ENCODE data around the gene SIDT2.

SIDT2 gene

DNA sequence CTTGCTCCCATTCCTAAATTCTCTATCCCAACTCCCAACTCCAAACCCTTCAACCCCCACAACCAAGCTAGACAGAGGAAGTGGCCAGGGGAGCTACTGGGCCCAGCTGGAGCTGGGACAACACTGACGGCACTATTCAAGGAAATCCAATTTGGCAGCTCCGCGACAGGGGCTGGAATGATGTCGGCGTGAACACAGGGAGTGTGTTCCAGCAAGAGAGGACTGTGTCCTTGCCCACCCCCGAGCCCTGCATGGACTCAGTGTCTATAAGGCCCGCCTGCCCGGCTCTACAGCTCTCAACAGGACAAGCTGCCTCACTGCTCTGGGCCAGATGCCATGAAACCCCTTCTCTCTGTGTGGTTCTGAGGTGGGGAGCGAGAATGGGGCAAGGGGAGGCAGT is 42.0 kb downstream of the SIDT2 start:
- in situ Hi-C loops (cut with MboI; ENCODE audit: low sequenced_read_pairs): no loop called here

DNA sequence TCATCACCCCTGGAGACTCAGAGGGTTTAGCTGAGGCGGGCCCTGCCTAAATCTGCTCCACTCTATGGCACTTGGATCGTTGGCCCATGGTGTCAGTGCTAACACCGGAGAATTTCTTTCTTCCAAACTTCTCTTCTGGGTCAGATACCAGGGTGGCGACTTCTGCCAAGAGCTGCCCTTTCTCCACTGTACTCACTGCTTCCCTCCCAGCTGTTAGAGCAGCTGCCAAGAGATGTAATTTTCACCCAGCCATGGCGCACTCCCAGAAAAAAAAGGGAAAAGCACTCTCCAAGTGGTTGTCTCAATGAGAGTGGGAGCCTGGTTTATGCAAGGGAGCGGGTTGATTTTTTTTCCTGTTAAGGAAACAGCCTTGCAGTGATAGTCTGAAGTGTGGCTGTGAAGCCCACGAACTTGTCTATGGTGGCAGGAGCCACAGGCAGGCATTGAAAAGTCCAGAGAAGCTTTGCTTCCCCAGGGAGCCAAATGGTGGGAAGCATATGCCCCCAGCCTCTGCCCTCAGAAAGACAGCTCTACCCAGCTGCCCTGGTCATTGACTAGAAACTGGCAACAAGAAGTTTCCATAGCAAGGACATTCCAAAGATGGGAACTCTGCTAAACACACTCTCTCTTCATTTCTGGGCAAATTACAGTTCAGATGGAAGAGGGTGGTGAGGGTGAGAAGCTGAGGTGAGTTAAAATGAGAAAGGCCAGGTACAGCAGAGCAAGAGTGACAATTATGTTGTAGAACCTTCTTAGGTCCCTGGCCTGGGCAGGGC is 42.6 kb downstream of the SIDT2 start:
- in situ Hi-C loops (cut with MboI; ENCODE audit: low sequenced_read_pairs): no loop called here

- in situ Hi-C loops (cut with MboI; ENCODE audit: low sequenced_read_pairs): no loop called here
Observed at GRCh38 chr11:117221775-117222517, 43.4 kb downstream of the SIDT2 start.

DNA sequence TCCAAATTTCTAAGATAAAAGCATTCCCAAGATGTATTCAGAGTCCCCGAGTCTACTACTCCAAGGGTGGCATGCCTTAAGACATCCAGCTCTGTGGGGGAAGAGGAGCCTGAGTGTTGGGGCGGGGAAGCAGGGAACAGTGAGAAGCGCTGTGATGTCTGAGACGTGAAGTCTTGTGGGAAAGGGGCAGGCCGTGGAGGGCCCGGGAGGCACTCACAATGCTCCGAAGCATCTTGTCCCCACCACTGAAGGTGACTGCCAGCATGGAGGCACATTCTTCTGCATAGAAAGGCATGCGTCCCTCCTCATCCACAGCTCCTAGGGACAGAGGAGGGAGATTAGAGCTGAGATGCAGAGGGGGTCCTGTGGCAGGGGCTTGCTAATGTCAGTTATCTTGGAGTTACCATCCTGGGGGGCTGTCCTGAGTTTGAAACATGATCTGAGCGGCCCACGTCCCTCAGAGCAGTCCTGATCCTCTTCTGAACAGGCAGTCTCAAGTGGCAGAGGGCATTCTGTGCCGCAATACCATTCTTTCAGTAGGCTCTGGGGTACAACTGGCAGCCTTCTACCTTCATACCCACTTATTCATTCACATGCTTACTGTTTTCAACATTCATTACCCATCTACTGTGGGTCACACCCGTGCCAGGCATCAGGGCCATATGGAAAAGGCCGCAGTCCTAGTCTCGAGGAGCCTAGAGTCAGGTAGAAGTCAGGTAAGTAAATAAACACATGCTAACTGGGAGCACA is 44.6 kb downstream of the SIDT2 start:
- in situ Hi-C loops (cut with MboI; ENCODE audit: low sequenced_read_pairs): no loop called here

DNA sequence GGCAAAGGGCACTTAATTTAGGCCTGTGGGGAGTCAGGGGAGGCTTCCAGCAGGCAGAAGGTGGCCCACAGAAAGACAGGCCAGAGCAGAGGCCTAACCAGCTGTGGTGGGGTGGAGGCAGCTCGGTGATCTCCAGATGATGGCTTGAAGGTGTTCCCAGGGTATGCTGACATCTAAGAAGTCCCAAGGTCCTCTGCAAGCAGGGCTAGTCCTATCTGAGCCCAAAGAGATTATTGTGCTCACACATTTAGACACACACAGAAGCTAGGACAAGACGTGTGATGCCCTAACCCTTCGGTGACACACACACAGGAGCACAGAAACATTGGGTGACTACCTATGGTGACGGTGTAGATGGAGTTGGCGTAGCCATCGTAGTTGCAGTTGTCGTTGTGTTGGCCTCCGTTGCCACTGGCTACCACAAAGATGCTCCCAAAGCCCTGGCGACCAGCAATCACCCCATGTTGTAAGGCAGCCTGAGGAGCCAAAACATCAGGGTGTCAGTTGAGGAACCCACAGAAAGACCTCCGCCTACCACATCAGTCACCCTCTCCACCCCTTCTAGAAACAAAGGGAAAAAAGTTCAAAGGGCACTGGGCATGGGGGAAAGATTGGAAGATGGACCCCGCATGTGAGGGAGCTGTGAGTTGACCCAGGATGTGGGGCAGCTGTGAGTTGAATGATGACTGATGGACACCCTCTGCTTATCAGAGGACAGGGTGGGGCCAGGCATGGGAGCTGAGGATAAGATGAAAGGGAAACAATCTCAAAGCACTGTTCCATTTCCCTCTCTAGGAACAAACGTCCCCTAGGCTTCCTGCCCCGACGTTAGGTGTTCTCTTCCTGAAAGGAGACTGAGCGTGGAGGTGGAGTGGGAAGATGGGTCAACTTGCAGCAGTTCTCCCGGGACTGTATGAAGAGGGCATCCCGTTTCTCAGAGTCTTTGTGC is 45.5 kb downstream of the SIDT2 start:
- in situ Hi-C loops (cut with MboI; ENCODE audit: low sequenced_read_pairs): no loop called here

- in situ Hi-C loops (cut with MboI; ENCODE audit: low sequenced_read_pairs): no loop called here
Observed at GRCh38 chr11:117225553-117226170, 47.1 kb downstream of the SIDT2 start.

- in situ Hi-C loops (cut with MboI; ENCODE audit: low sequenced_read_pairs): no loop called here
Observed at GRCh38 chr11:117226388-117227385, 48.1 kb downstream of the SIDT2 start.

DNA sequence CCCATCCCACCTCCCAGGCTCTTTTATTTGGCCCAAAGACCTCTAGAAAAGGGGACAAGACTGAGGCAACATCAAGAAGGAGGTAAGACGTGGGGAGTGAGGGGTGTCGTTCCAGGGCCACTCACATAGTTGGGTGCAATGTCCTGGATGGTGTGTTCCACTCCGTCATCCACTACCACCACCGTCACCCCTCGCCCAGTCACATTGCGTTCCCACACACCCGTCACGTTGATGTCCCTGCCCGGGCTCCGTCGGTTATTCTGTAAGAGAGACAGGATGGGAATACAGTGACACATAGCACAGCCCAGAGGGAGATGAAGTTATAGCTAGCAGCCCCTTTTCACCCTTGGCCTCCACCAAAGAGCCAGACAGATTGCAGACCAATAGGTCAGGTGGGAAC is 49.5 kb downstream of the SIDT2 start:
- in situ Hi-C loops (cut with MboI; ENCODE audit: low sequenced_read_pairs): no loop called here

DNA sequence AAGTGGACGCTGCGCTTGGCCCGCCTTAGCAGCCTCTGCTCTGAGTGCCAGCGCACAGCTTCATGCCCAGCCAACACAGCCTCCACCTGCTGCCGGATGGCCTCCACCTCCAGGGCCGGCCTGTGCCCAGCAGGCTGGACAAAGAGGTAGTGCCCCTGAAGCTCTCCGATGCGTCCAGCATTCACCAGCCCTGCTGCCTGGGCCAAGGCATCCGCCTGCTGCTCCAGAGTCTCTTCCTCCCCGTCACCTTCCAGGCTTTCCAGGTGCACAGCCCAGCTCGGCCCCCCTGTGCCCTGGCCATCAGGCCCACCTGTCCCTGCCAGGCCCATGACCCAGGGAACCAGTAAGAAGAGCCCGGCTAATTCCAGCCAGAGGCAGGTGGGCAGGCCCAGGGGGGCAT is 50.9 kb downstream of the SIDT2 start:
- in situ Hi-C loops (cut with MboI; ENCODE audit: low sequenced_read_pairs): no loop called here

DNA sequence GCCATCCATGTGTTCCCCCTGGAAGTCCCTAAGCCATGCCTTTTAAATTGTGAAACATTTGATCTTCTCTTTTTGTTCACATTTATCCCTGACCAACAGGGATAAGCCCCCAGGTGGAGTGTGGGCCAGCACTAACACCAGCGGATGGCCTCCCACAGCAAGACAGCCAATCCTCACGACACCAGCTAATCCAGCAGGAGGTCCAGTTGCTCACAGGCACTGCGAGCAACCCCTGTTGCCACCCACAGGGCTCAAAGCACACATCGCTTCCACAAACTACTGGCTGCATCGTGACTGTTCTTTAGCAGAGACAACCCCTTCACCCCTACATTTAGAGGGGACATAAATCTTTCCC is 51.4 kb downstream of the SIDT2 start:
- in situ Hi-C loops (cut with MboI; ENCODE audit: low sequenced_read_pairs): no loop called here

GRCh38 chr11:117230286-117230961 is 51.9 kb downstream of the SIDT2 start:
- in situ Hi-C loops (cut with MboI; ENCODE audit: low sequenced_read_pairs): no loop called here

- in situ Hi-C loops (cut with MboI; ENCODE audit: low sequenced_read_pairs): no loop called here
Observed at GRCh38 chr11:117230999-117231841, 52.7 kb downstream of the SIDT2 start.

DNA sequence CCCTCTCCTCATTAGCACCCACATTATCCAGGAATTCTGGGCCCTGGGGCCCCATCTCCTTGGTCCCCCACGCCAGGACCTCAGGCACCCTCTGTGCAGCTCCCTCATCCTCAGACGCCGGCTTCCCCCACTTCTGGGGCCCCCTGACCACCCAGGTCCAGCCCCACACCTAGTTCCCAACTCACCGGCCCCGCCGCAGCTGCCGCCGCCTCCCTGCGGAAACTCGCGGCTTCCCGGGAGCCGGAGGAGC is 53.2 kb downstream of the SIDT2 start, which contains the start of gene PCSK7:
Gene PCSK7, minus strand, starts transcription at position 232 of the 250 bp plus-strand sequence. CDS start 2,229 bp downstream, outside the sequence.
- in situ Hi-C loops (cut with MboI; ENCODE audit: low sequenced_read_pairs): no loop called here

- in situ Hi-C loops (cut with MboI; ENCODE audit: low sequenced_read_pairs): no loop called here
Observed at GRCh38 chr11:117232092-117232878, 53.7 kb downstream of the SIDT2 start, which contains the start of gene RNF214. TSS of gene RNF214 (plus strand) at chr11:117232671. CDS start at chr11:117234273, 1,602 bp downstream.

DNA sequence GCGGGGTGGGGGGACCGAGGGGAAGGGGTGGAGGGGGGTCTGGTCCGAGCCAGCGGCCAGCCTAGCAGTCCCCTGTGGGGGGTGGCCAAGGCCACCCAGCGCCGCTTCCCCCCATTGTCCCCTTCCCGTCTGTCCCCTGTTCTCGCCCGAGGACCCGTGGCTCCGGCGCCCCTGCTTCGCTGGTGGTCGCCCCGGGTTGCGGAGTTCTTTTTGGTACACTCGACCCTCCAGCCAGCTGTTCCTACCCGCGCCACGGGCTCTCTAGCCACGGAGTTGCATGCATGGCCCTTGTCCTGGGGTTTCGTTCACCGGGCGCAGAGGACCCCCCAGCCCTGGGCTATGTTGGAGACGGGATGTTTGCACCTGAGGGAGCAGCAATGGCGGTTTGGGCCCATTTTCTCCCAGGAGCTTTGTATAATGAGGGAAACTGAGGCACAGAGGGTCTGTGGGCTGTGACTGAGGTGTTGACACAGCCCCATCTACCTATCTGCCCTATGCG is 54.4 kb downstream of the SIDT2 start:
- in situ Hi-C loops (cut with MboI; ENCODE audit: low sequenced_read_pairs): no loop called here

DNA sequence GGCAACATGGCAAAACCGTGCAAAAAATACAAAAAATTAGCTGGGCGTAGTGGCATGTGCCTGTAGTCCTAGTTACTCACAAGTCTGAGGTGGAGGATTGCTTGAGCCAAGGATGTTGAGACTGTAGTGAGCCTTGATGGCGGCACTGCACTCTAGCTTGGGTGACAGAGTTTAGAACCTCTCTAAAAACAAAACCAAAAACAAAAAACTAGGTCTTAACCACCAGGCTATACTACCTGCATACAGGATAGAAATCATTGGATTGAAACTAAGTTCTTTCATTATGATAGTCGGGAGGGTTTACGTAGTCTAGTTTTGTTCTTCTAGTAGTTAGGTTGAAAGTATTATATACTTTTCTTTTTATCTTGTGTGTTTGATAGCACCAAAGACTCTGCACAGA is 59.7 kb downstream of the SIDT2 start:
- in situ Hi-C loops (cut with MboI; ENCODE audit: low sequenced_read_pairs): no loop called here

GRCh38 chr11:117239295-117239694 is 60.8 kb downstream of the SIDT2 start:
- in situ Hi-C loops (cut with MboI; ENCODE audit: low sequenced_read_pairs): no loop called here
